K562 (cell line): ENCODE results near the gene MYL6B. TPM values are rescaled to one million over a fixed set of nuclear protein-coding genes. Genes with fewer than 3 reads are reported as not detected.

Source experiments
- CAMTA2 ChIP-seq: fragments of 250-450 bp; sonication (Bioruptor Pico); conservative IDR thresholded peaks from 2 replicates; pipeline ENCODE4 v1.5.1; 2022
- CBFA2T3 ChIP-seq: fragments of 450-650 bp; IDR thresholded peaks from 2 replicates; pipeline ENCODE4 v1.6.1; 2017
- FOS ChIP-seq: IDR thresholded peaks from 3 replicates; pipeline ENCODE4 v1.6.1; 2011; ENCODE audit not compliant: insufficient read length; ENCODE audit errors: extremely low read depth
- FOXK1 ChIP-seq: sonication (generic); formaldehyde crosslinking; IDR thresholded peaks from 2 replicates; pipeline ENCODE4 v1.8.0; 2022; ENCODE audit warnings: missing genetic modification reagents, mild to moderate bottlenecking, borderline replicate concordance
- FOXO4 ChIP-seq: fragments of 450-650 bp; formaldehyde crosslinking; IDR thresholded peaks from 2 replicates; pipeline ENCODE4 v1.4.0; 2020; ENCODE audit warnings: mild to moderate bottlenecking, moderate library complexity
- HOMEZ ChIP-seq: fragments of 250-450 bp; sonication (Bioruptor Pico); IDR thresholded peaks from 2 replicates; pipeline ENCODE4 v1.4.0; 2020; ENCODE audit warnings: mild to moderate bottlenecking, moderate library complexity
- KHSRP ChIP-seq: fragments of 450-650 bp; IDR thresholded peaks from 2 replicates; pipeline ENCODE4 v1.6.1; 2017
- KLF16 ChIP-seq: IDR thresholded peaks from 2 replicates; pipeline ENCODE4 v1.6.1; 2016; ENCODE audit warnings: antibody characterized with exemption
- MYBL2 ChIP-seq, 2 experiments: fragments of 450-650 bp in 1 of 2; sonication (generic) in 1 of 2; formaldehyde crosslinking in 1 of 2; IDR thresholded peaks; 2 replicates each; pipeline versions ENCODE4 v1.6.1 to v1.8.1; 2017 to 2022; ENCODE audit warnings: borderline replicate concordance in 1 of 2, inconsistent platforms in 1 of 2, low read depth in 1 of 2, mild to moderate bottlenecking in 1 of 2, missing genetic modification reagents in 1 of 2, moderate library complexity in 1 of 2
- PHB ChIP-seq: fragments of 250-450 bp; sonication (Bioruptor Pico); IDR thresholded peaks from 2 replicates; pipeline ENCODE4 v1.5.0; 2021
- ZBED1 ChIP-seq: IDR thresholded peaks from 2 replicates; pipeline ENCODE4 v1.6.1; 2014
- ZBTB49 ChIP-seq: sonication (generic); formaldehyde crosslinking; IDR thresholded peaks from 2 replicates; pipeline ENCODE4 v1.8.0; 2022; ENCODE audit warnings: missing genetic modification reagents, mild to moderate bottlenecking, borderline replicate concordance
- ZBTB9 ChIP-seq: fragments of 450-650 bp; formaldehyde crosslinking; IDR thresholded peaks from 2 replicates; pipeline ENCODE4 v1.4.0; 2020; ENCODE audit warnings: mild to moderate bottlenecking, moderate library complexity
- ZFP30 ChIP-seq: fragments of 250-450 bp; sonication (Bioruptor Pico); IDR thresholded peaks from 2 replicates; pipeline ENCODE4 v1.8.0; 2022; ENCODE audit warnings: moderate library complexity, mild to moderate bottlenecking, inconsistent platforms, borderline replicate concordance
- ZNF436 ChIP-seq: fragments of 250-450, 450-650 bp; sonication (Bioruptor Pico); formaldehyde crosslinking; IDR thresholded peaks from 2 replicates; pipeline ENCODE4 v1.7.0; 2020; ENCODE audit warnings: mild to moderate bottlenecking
- ZNF609 ChIP-seq: sonication (generic); formaldehyde crosslinking; IDR thresholded peaks from 2 replicates; pipeline ENCODE4 v1.8.1; 2023; ENCODE audit warnings: missing genetic modification reagents, mild to moderate bottlenecking, borderline replicate concordance
- polyA plus RNA-seq, 8 experiments: library from polyadenylated mRNA; depleted of rRNA in 4 of 8; stranded (reverse) in 5 of 8; unstranded in 3 of 8; fragments of >200 nt; fragmentation: Nextera tagmentation in 2 of 8; fragmentation: Illumina TruSeq in 1 of 8; extraction: Ambion mirVana in 2 of 8; extraction: Trizol in 1 of 8; gene quantifications; 2 replicates each; pipeline versions ENCODE4 v1.2.1 to v1.2.3, GENCODE V29; 2011 to 2014; ENCODE audit warnings: inconsistent platforms in 1 of 8, missing spikeins in 1 of 8
- total RNA-seq, 7 experiments: library from RNA; depleted of rRNA in 6 of 7; stranded (reverse); fragments of >200 nt in 6 of 7; fragmentation: Illumina TruSeq in 2 of 7; extraction: Trizol in 2 of 7; gene quantifications; 2 replicates each; pipeline versions ENCODE4 v1.2.1 to v1.2.3, GENCODE V29; 2011 to 2021; ENCODE audit warnings: low replicate concordance in 1 of 7

Gene MYL6B
- total and polyA plus RNA-seq, 9 of the 15 experiments (the other 6 are each of a cell fraction or from before 2014, with no cell fraction given) = 42.8 to 77.3 (median 68.6) TPM

- no peak for TF ChIP-seq ZNF609 (CRISPR knock-in tag)
- TF ChIP-seq PHB (CRISPR knock-in tag) = no peak
- no peak for TF ChIP-seq KHSRP
- TF ChIP-seq ZBTB49 (CRISPR knock-in tag) = no peak
- no peak for TF ChIP-seq FOXK1 (CRISPR knock-in tag)
- TF ChIP-seq ZBTB9 (CRISPR knock-in tag) = no peak
- TF ChIP-seq ZFP30 (CRISPR knock-in tag) = no peak
- TF ChIP-seq MYBL2 (IDR thresholded peaks at IDR 0.05; ENCODE audit: low read depth) = no peak
- no peak for TF ChIP-seq MYBL2 (CRISPR knock-in tag; IDR thresholded peaks at IDR 0.05; ENCODE audit: borderline replicate concordance)
- TF ChIP-seq HOMEZ (CRISPR knock-in tag) = no peak
- no peak for TF ChIP-seq CAMTA2
- peak; percentile 44; the same call in 1 of the 2 replicates for TF ChIP-seq FOXO4 (CRISPR knock-in tag)
- no peak for TF ChIP-seq CBFA2T3
- no peak for TF ChIP-seq FOS
- no peak for TF ChIP-seq ZBED1
- TF ChIP-seq KLF16 = no peak
- TF ChIP-seq ZNF436 = no peak
Observed at GRCh38 chr12:56189918-56190694, 37.7 kb downstream of the MYL6B start (continued).
